ENCODE data around the gene OFD1.
"Not testable (repeated sequence)": the region's sequence is repeated elsewhere in the genome, so short reads cannot be mapped to it uniquely, and the experiment has no call there.

The OFD1 gene

DNA sequence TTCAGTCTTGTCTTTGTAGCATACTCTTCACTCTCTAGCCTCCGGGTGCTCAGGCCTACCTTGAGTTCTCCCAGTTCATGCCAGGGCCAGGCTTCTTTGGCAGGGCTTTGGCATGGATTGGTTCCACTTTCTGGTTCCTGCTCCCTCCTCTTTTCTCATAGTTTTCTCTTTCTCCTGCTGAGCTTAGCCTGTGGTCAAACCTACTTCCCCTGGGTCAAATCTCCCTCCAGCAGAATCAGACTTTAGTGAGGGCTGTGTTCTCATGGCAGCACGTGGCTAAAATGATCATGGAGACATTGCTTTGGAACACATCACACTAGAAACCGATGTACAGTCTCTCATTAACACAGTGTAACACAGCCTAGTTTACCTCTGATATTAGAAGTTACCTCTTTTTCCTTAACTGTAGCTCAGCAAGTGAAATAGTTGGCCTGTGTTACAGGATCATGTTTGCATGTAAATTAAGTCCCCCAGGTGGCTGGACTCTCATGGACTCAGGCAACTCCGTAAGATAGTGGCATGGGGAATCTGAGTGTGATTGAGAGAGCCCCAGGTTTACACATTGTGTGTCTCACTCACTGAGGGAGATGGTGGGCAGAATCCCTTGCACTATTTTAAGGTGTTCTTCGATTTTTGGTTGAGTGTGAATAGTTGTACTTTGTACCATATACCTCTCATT, 32.3 kb upstream of the OFD1 start:
- DNase-seq, result no peak

- DNase-seq, result no peak
Measured at GRCh38 chrX:13703135-13703534, 31.4 kb upstream of the OFD1 start.

- no peak for DNase-seq
Measured at GRCh38 chrX:13703589-13703988, 31.0 kb upstream of the OFD1 start.

- no peak for DNase-seq
Measured at GRCh38 chrX:13711141-13711540, 23.4 kb upstream of the OFD1 start.

- no peak for DNase-seq
Measured at GRCh38 chrX:13716455-13716854, 18.1 kb upstream of the OFD1 start.

- DNase-seq, result no peak
Measured at GRCh38 chrX:13716905-13717304, 17.6 kb upstream of the OFD1 start.

DNA sequence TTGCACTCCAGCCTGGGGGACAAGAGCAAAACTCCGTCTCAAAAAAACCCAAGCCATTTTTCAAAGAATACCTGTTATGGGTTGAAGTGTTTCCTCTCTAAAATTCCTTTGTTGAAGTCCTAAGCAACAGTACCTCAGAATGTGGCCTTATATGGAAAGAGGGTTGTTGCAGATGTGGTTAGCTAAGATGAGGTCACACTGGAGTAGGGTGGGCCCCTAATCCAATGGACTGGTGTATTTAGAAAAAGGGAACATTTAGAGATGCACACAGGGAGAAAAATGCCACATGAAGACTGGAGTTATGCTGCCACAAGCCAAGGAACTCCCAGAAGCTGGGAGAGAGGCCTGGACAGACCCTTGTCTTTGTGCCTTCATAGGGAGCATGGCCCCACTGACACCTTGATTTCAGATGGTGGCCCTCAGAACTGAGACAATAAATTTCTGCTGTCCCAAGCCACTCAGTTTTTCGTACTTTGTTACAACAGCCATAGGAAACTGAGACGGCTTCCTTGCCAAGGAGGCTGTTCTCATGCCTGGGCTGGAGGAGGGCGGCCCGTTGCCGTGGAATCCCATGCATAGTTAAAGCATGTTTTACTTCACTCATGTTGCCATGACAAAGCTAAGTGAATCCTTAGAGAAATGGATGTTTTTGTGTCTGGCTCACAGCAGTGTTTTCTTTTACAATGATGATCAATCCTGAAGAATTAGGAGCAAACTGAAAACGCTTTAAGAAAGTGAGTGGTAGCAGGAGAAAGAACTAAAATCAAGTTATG, 16.7 kb upstream of the OFD1 start:
- DNase-seq, result no peak

- no peak for DNase-seq
Measured at GRCh38 chrX:13719192-13719856, 15.2 kb upstream of the OFD1 start.

DNA sequence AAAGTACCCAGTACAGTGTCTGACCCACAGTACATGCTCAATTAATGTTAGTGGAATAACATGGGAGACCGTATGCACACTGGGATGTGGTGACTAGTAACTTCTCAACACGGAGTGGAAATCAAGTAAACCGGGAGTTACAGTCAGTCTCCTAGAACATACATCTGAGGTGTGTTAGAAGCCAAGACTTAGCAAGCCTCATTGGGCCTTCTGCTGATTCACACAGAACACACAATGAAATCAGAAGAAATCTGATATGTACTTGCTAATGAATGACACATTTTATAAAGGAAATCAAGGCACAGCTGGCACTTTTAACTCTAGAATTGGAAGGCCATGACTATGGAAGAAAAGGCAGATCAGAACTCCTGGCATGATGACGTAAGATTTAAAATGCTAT, 13.2 kb upstream of the OFD1 start:
- no peak for DNase-seq

DNA sequence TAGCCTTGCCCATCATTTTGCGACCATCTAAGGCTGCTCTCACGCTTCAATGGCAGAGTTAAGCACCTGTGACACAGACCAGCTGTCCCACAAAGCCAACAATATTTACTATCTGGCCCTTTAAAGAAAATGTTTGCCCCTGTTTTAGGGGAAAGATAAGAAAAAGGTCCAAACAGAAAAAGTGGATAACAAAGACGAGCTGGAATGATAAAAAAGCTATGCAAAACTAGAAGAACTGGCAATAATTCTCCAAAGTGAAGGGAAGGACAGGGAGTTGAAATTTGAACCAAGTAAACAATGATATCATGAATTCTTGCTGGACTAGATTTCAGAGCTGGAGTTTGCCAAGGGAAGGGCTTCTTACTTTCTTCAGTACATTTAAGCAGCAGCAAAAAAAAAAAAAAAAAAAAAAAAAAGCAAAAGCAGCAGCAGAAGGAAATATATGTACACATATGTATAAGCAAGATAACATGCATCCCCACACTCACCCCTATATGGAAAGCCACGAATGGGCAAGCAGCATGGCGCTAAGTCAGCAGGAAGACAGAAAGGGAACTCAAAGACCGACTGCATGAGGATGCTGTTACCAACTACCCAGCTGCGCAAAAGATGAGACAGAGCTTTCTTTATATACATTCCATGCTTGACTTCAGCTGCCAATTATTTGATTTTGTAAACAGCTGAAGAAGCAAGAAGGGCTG, 12.6 kb upstream of the OFD1 start:
- DNase-seq, result peak; percentile 41 to 52

- not testable (repeated sequence) for DNase-seq
Measured at GRCh38 chrX:13724878-13725277, 9.7 kb upstream of the OFD1 start.

DNA sequence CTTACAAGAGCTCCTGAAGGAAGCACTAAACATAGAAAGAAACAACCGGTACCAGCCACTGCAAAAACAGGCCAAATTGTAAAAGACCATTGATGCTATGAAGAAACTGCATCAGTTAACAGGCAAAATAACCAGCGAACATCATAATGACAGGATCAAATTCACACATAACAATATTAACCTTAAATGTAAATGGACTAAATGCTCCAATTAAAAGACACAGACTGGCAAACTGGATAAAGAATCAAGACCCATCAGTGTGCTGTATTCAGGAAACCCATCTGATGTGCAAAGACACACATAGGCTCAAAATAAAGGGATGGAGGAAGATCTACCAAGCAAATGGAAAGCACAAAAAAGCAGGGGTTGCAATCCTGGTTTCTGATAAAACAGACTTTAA, 8.0 kb upstream of the OFD1 start:
- not testable (repeated sequence) for DNase-seq

GRCh38 chrX:13730523-13730922, 4.0 kb upstream of the OFD1 start:
- DNase-seq, result not testable (repeated sequence)

GRCh38 chrX:13732246-13733067, 2.1 kb upstream of the OFD1 start:
- DNase-seq, result no peak

- DNase-seq, result peak in 1 of 2 experiments; percentile 12
Measured at GRCh38 chrX:13733506-13733905, 1.0 kb upstream of the OFD1 start.

GRCh38 chrX:13741695-13742094, 7.1 kb downstream of the OFD1 start:
- no peak for DNase-seq

GRCh38 chrX:13742397-13743176, 8.0 kb downstream of the OFD1 start:
- no peak for DNase-seq

DNA sequence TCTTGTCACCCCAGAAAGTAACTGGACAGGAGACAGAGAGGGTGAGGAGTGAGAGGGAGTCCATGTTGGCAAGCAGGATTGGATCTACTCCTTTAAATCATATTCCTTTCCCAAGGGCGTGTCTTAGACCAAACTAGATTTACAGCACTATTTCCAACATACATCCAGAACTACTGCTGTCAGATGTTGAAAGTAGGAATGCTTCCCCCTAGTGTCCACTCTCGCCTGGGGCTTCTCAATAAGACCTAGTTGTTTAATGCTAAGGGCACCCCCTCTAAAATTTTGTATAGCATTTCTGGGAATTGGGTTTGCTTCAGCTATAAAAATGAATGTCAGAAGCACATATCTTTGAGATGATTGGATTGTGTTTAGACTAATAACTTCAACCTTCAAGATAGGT, 13.3 kb downstream of the OFD1 start:
- peak in 1 of 2 experiments; percentile 59 for DNase-seq

GRCh38 chrX:13748486-13748885, 13.9 kb downstream of the OFD1 start:
- DNase-seq, result no peak

DNA sequence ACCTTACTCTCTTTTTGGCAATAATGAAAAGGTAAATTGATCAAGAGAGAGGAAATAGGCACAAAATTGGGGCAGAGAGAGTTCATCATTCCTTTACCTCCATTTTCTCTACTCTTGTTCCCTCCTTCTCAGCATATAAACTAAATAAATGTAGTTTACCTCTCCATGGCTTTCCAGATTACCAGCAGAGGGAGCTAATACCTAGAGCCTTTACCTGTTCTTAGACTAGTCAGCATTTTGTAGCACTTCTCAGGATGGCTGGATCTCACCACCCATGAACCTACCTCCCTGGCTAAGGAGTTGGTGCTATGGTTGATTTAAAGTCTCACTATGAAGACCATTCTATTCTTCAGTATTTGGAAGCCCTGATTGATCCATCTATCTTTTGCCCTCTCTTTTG, 15.7 kb downstream of the OFD1 start:
- peak; percentile 12 to 71 for DNase-seq

- no peak for DNase-seq
Measured at GRCh38 chrX:13750812-13751211, 16.3 kb downstream of the OFD1 start.

DNA sequence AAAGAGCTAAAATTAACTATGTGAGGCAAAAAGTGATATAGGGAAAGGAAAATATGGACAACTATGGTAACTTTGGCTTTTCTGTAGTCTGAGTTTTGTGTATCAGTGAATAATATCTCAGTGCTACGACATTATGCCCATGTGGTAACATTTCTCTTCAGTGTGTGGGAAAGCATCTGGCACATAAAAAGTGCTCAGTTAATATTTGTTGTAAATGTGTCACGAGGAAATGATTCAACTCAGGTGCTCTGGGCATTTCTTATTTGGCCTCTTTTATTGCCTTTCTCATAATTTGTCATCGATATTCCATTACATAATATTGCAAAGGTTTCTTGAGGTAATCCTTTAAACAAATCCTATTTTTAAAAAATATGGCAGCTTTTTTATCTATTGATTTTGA, 17.6 kb downstream of the OFD1 start:
- no peak for DNase-seq
